CD4-positive, alpha-beta T cell treated with Interleukin-15 for 1 hour (primary cell): ENCODE data around the gene MR1.

Experiments used
- DNase-seq: peaks from one replicate; pipeline ENCODE4 v3.0.0-alpha.2; 2020

The MR1 gene

GRCh38 chr1:181092883-181093458 lies 59.2 kb downstream of the MR1 start:
- no peak for DNase-seq

- no peak for DNase-seq
Measured at GRCh38 chr1:181094416-181095212, 60.8 kb downstream of the MR1 start.

GRCh38 chr1:181095260-181095659 lies 61.5 kb downstream of the MR1 start:
- no peak for DNase-seq

- DNase-seq = no peak
Measured at GRCh38 chr1:181095763-181096184, 62.0 kb downstream of the MR1 start.

GRCh38 chr1:181097242-181097641 lies 63.5 kb downstream of the MR1 start:
- no peak for DNase-seq

- DNase-seq = no peak
Measured at GRCh38 chr1:181099152-181100014, 65.6 kb downstream of the MR1 start.

GRCh38 chr1:181100015-181100905 lies 66.5 kb downstream of the MR1 start:
- no peak for DNase-seq

GRCh38 chr1:181100934-181101333 lies 67.2 kb downstream of the MR1 start:
- DNase-seq = no peak

GRCh38 chr1:181101581-181102226 lies 67.9 kb downstream of the MR1 start:
- DNase-seq = no peak

GRCh38 chr1:181102841-181103240 lies 69.1 kb downstream of the MR1 start:
- no peak for DNase-seq

GRCh38 chr1:181103399-181103798 lies 69.6 kb downstream of the MR1 start:
- DNase-seq = no peak

- no peak for DNase-seq
Measured at GRCh38 chr1:181104042-181104789, 70.4 kb downstream of the MR1 start.

- DNase-seq = peak; percentile 60
Measured at GRCh38 chr1:181104790-181105133, 71.0 kb downstream of the MR1 start.

GRCh38 chr1:181105134-181106021 lies 71.6 kb downstream of the MR1 start:
- peak; percentile 96 for DNase-seq

- DNase-seq = no peak
Measured at GRCh38 chr1:181106022-181106312, 72.2 kb downstream of the MR1 start.

GRCh38 chr1:181106479-181106878 lies 72.7 kb downstream of the MR1 start:
- no peak for DNase-seq

- no peak for DNase-seq
Measured at GRCh38 chr1:181107711-181108110, 73.9 kb downstream of the MR1 start.

- no peak for DNase-seq
Measured at GRCh38 chr1:181108304-181108867, 74.6 kb downstream of the MR1 start.

- no peak for DNase-seq
Measured at GRCh38 chr1:181110013-181110412, 76.2 kb downstream of the MR1 start.
